Epithelial cell of esophagus (primary cell): ENCODE measurements around the gene CYP3A7.
"Not testable (repeated sequence)": the region's sequence is repeated elsewhere in the genome, so short reads cannot be mapped to it uniquely, and the experiment has no call there.

Experiments used
- DNase-seq: peaks from one replicate; pipeline ENCODE4 v3.0.0; 2010; ENCODE audit warnings: low read depth
- H3K4me3 ChIP-seq: 2 replicates; pipeline ENCODE4 v1.5.1; 2011; ENCODE audit warnings: mild to moderate bottlenecking, low read length, control low read depth
- TF ChIP-seq, protein P1 (sequence below): IDR thresholded peaks from 2 replicates; pipeline ENCODE4 v1.5.1; 2011; ENCODE audit warnings: low read depth, mild to moderate bottlenecking, low read length, control low read depth, inconsistent platforms; ENCODE audit not compliant: insufficient read depth; ENCODE audit errors: missing control alignments

The CYP3A7 gene

GRCh38 chr7:99755085-99755484, 20.1 kb upstream of the CYP3A7 start:
- H3K4me3 ChIP-seq = no peak overlapping the region
- DNase-seq = no peak
- TF ChIP-seq, protein P1, sequence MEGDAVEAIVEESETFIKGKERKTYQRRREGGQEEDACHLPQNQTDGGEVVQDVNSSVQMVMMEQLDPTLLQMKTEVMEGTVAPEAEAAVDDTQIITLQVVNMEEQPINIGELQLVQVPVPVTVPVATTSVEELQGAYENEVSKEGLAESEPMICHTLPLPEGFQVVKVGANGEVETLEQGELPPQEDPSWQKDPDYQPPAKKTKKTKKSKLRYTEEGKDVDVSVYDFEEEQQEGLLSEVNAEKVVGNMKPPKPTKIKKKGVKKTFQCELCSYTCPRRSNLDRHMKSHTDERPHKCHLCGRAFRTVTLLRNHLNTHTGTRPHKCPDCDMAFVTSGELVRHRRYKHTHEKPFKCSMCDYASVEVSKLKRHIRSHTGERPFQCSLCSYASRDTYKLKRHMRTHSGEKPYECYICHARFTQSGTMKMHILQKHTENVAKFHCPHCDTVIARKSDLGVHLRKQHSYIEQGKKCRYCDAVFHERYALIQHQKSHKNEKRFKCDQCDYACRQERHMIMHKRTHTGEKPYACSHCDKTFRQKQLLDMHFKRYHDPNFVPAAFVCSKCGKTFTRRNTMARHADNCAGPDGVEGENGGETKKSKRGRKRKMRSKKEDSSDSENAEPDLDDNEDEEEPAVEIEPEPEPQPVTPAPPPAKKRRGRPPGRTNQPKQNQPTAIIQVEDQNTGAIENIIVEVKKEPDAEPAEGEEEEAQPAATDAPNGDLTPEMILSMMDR = no peak

DNA sequence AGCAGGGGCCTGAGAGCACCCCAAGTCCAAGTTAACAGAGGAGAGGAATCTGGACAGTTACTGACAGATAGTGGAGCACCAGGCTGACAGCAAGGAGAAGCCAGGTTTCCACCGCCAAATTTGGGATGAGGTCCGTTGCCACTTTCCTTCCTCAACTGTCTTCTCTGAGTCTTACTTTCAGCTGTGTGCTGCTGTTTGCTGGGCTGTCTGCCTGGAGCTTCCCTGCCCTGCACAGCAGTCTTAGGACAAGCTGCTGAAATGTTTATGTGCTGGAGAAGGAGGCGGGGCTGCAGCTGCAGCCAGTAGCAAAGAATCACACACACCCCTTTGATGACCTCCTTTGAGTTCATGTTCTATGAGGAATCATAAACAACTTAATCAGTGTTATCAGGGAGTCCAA, 17.4 kb upstream of the CYP3A7 start:
- TF ChIP-seq, protein P1 = no peak
- DNase-seq = peak; percentile 34
- H3K4me3 ChIP-seq = no peak overlapping the region

- not testable (repeated sequence) for H3K4me3 ChIP-seq
- DNase-seq = peak; percentile 59
Measured at GRCh38 chr7:99751322-99752052, 16.5 kb upstream of the CYP3A7 start.

DNA sequence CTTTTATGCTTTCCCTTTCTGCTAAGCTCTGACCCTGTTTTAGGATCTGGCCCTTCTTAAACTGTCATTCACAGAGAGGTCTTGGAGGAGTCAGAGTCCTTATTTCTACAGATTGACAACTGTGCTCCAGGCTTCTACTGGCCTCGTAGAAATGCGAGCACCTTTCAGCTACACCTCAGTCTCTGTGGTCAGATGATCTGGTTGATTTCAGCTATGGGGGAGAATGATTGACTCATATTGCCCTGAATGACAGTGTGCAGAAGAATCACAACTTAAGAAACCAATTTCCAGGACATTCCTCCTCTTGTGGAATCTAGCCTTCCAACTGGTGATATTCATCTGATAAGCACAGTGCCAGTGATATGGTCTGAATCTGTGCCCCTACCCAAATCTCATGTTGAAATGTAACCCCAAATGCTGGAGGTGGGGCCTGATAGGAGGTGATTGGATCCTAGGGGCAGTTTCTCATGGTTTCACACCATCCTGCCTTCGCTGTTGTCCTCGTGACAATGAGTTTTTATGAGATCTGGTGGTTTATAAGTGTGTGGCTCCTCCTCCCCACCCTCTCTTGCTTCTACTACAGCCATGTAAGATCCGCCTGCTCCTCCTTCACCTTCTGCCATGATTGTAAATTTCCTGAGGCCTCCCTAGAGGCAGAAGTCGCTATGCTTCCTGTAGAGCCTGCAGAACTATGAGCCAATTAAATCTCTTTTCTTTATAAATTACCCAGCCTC, 14.0 kb upstream of the CYP3A7 start:
- TF ChIP-seq, protein P1 = no peak
- no peak for DNase-seq
- no peak overlapping the region for H3K4me3 ChIP-seq

DNA sequence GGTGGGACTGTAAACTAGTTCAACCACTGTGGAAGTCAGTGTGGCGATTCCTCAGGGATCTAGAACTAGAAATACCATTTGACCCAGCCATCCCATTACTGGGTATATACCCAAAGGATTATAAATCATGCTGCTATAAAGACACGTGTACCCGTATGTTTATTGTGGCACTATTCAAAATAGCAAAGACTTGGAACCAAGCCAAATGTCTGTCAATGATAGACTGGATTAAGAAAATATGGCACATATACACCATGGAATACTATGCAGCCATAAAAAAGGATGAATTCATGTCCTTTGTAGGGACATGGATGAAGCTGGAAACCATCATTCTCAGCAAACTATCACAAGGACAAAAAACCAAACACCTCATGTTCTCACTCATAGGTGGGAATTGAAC, 11.9 kb upstream of the CYP3A7 start:
- not testable (repeated sequence) for DNase-seq, H3K4me3 ChIP-seq

DNA sequence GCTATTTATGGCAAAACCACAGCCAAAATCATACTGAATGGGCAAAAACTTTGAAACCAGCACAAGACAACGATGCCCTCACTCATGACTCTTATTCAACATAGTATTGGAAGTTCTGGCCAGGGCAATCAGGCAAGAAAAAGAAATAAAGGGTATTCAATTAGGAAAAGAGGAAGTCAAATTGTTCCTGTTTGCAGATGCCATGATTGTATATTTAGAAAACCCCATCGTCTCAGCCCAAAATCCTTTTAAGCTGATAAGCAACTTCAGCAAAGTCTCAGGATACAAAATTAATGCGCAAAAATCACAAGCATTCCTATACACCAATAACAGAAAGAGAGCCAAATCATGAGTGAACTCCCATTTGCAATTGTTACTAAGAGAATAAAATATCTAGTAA, 10.4 kb upstream of the CYP3A7 start:
- DNase-seq, H3K4me3 ChIP-seq: not testable (repeated sequence)

- H3K4me3 ChIP-seq = no peak overlapping the region
- TF ChIP-seq, protein P1 = no peak
- DNase-seq = no peak
Measured at GRCh38 chr7:99742737-99743394, 7.9 kb upstream of the CYP3A7 start.

GRCh38 chr7:99741441-99741795, 6.4 kb upstream of the CYP3A7 start:
- H3K4me3 ChIP-seq = no peak overlapping the region
- TF ChIP-seq, protein P1 = no peak
- DNase-seq = no peak
